Endodermal cell (in vitro differentiated cells): ENCODE results near the gene TPSAB1. TPM values are rescaled to one million over a fixed set of nuclear protein-coding genes. Genes with fewer than 3 reads are reported as not detected.

Source experiments
- DNase-seq: peaks from one replicate; pipeline ENCODE4 v3.0.0-alpha.2; 2017
- H3K27ac ChIP-seq: 2 replicates; pipeline ENCODE4 v1.5.1; 2013; ENCODE audit warnings: mild to moderate bottlenecking, low read depth, low read length, moderate library complexity
- H3K27me3 ChIP-seq: 2 replicates; pipeline ENCODE4 v1.6.1; 2013; ENCODE audit warnings: mild to moderate bottlenecking, low read length, moderate library complexity; ENCODE audit not compliant: insufficient read depth, control insufficient read depth, poor library complexity, severe bottlenecking
- H3K36me3 ChIP-seq: 2 replicates; pipeline ENCODE4 v1.7.0; 2013; ENCODE audit warnings: mild to moderate bottlenecking, low read length, moderate library complexity; ENCODE audit not compliant: control insufficient read depth, insufficient read depth
- H3K4me1 ChIP-seq: one replicate; pipeline ENCODE4 v1.7.0; 2013; ENCODE audit warnings: low read length; ENCODE audit not compliant: control insufficient read depth, insufficient read depth
- H3K4me3 ChIP-seq: 2 replicates; pipeline ENCODE4 v1.5.1; 2013; ENCODE audit warnings: mild to moderate bottlenecking, low read length, moderate library complexity
- H3K9ac ChIP-seq: 2 replicates; pipeline ENCODE4 v1.6.1; 2013; ENCODE audit warnings: mild to moderate bottlenecking, low read length, moderate library complexity; ENCODE audit not compliant: poor library complexity, severe bottlenecking; ENCODE audit errors: extremely low read depth
- H3K9me3 ChIP-seq: 2 replicates; pipeline ENCODE4 v1.6.1; 2013; ENCODE audit warnings: mild to moderate bottlenecking, low read length, moderate library complexity; ENCODE audit not compliant: control insufficient read depth
- H3K27ac Mint-ChIP-seq: 2 replicates; pipeline ENCODE4 v1.8.0; 2020; ENCODE audit warnings: mixed read lengths
- H3K27me3 Mint-ChIP-seq: 2 replicates; pipeline ENCODE4 v1.8.0; 2021; ENCODE audit warnings: mild to moderate bottlenecking, mixed read lengths; ENCODE audit not compliant: insufficient read depth
- H3K36me3 Mint-ChIP-seq: 2 replicates; pipeline ENCODE4 v1.8.0; 2020; ENCODE audit warnings: low read depth, mixed read lengths
- H3K4me1 Mint-ChIP-seq: 2 replicates; pipeline ENCODE4 v1.8.0; 2020; ENCODE audit warnings: mixed read lengths
- H3K4me3 Mint-ChIP-seq: 2 replicates; pipeline ENCODE4 v1.8.0; 2020; ENCODE audit warnings: mild to moderate bottlenecking, moderate library complexity, mixed read lengths
- H3K9me3 Mint-ChIP-seq: 2 replicates; pipeline ENCODE4 v1.8.0; 2020; ENCODE audit warnings: mild to moderate bottlenecking, mixed read lengths
- CTCF ChIP-seq: fragments of 200-600 bp; sonication (generic); conservative IDR thresholded peaks from 2 replicates; pipeline ENCODE4 v1.5.0; 2021; ENCODE audit warnings: antibody characterized with exemption, mild to moderate bottlenecking
- WGBS, 2 experiments: methylation state at CpG; one replicate each; pipeline versions ENCODE4 v1.1.5 to v1.1.7; 2013; ENCODE audit warnings: missing lambda C conversion rate in 2 of 2, mixed read lengths in 1 of 2; ENCODE audit not compliant: insufficient coverage in 1 of 2, insufficient read length in 1 of 2; 5-methylcytosine and 5-hydroxymethylcytosine counted together
- total RNA-seq, 2 donors: library from RNA; stranded (reverse); fragmentation: NEBNext Ultra II Directional in 1 of 2; extraction: Animal tissue kit (Norgen Biotek cat#: 25700) in 1 of 2; gene quantifications; 2 replicates in 1 of 2; 3 replicates in 1 of 2; pipeline ENCODE4 v1.2.1, GENCODE V29; 2021

TPSAB1 gene
- total RNA-seq, 2 donors from 2014 or later, result not detected

GRCh38 chr16:1213231-1213630 lies 27.3 kb upstream of the TPSAB1 start:
- H3K4me1 Mint-ChIP-seq, result no peaks in the 10 kb centered on the region
- no peak overlapping the region for H3K4me3 ChIP-seq
- H3K36me3 Mint-ChIP-seq, result peaks cover 10% of the 10 kb centered on the region
- no peaks in the 10 kb centered on the region for H3K27me3 Mint-ChIP-seq
- H3K4me1 ChIP-seq, result no peaks in the 10 kb centered on the region
- no peak overlapping the region for H3K4me3 Mint-ChIP-seq
- TF ChIP-seq CTCF, result no peak
- WGBS, 2 experiments, result 93% methylated on average over 7 to 8 of the region's 8 CpGs
- H3K9me3 ChIP-seq, result no peaks in the 10 kb centered on the region
- DNase-seq, result no peak
- H3K36me3 ChIP-seq, result no peaks in the 10 kb centered on the region
- no peaks in the 10 kb centered on the region for H3K9me3 Mint-ChIP-seq
- no peak overlapping the region for H3K27ac ChIP-seq
- H3K9ac ChIP-seq, result no peak overlapping the region
- H3K27me3 ChIP-seq, result no peaks in the 10 kb centered on the region
- no peak overlapping the region for H3K27ac Mint-ChIP-seq

GRCh38 chr16:1213796-1214372 lies 26.6 kb upstream of the TPSAB1 start:
- Mint-ChIP-seq H3K9me3 (no peaks in the 10 kb centered on the region), H3K27ac (no peak overlapping the region), H3K36me3 (peaks cover 8% of the 10 kb centered on the region), H3K27me3 (no peaks in the 10 kb centered on the region), H3K4me3 (no peak overlapping the region), H3K4me1 (no peaks in the 10 kb centered on the region)
- no peaks in the 10 kb centered on the region for H3K9me3 ChIP-seq
- no peak for DNase-seq
- no peaks in the 10 kb centered on the region for H3K27me3 ChIP-seq
- no peak overlapping the region for H3K27ac ChIP-seq
- H3K9ac ChIP-seq, result no peak overlapping the region
- H3K36me3 ChIP-seq, result no peaks in the 10 kb centered on the region
- H3K4me1 ChIP-seq, result no peaks in the 10 kb centered on the region
- WGBS, 2 experiments, result 93 to 94% methylated on average over 13 to 23 of the region's 25 CpGs
- H3K4me3 ChIP-seq, result no peak overlapping the region
- TF ChIP-seq CTCF, result no peak

DNA sequence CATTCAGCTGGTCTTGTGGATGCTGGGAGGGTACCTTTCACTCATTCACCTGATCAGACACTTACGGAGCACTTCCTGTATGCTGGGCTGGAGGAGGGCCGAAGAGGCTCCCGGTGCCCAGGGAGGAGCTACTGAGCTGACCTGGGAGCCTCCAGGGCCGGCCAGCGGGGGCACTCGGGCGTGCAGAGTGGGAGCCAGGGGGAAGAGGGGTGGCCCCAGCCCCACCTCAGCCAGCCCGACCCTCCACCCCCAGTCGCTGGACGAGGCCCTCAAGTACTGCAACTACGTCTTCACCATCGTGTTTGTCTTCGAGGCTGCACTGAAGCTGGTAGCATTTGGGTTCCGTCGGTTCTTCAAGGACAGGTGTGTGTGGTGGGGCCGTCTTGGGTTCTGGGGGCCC lies 25.8 kb upstream of the TPSAB1 start:
- no peaks in the 10 kb centered on the region for H3K4me1 ChIP-seq
- no peaks in the 10 kb centered on the region for H3K36me3 ChIP-seq
- Mint-ChIP-seq H3K36me3 (peaks cover 4% of the 10 kb centered on the region), H3K27me3 (no peaks in the 10 kb centered on the region), H3K4me3 (no peak overlapping the region), H3K4me1 (no peaks in the 10 kb centered on the region), H3K27ac (no peak overlapping the region), H3K9me3 (no peaks in the 10 kb centered on the region)
- WGBS, 2 experiments, result 94 to 98% methylated on average over 9 to 16 of the region's 16 CpGs
- H3K9me3 ChIP-seq, result no peaks in the 10 kb centered on the region
- H3K27ac ChIP-seq, result no peak overlapping the region
- H3K4me3 ChIP-seq, result no peak overlapping the region
- DNase-seq, result no peak
- no peaks in the 10 kb centered on the region for H3K27me3 ChIP-seq
- no peak for TF ChIP-seq CTCF
- H3K9ac ChIP-seq, result no peak overlapping the region
